IgD-negative memory B cell (primary cell): ENCODE measurements around the gene SAA1. TPM values are rescaled to one million over a fixed set of nuclear protein-coding genes. Genes with fewer than 3 reads are reported as not detected.
"Not testable (repeated sequence)": the region's sequence is repeated elsewhere in the genome, so short reads cannot be mapped to it uniquely, and the experiment has no call there.

ENCODE experiments used
- H3K27ac Mint-ChIP-seq, 3 donors: one replicate each; pipeline ENCODE4 v1.8.0; 2020 to 2022; ENCODE audit warnings: mild to moderate bottlenecking in 3 of 3, mixed read lengths in 3 of 3, moderate library complexity in 1 of 3
- H3K27me3 Mint-ChIP-seq: one replicate; pipeline ENCODE4 v1.8.0; 2021; ENCODE audit warnings: mixed read lengths
- H3K36me3 Mint-ChIP-seq: one replicate; pipeline ENCODE4 v1.8.0; 2020; ENCODE audit warnings: mild to moderate bottlenecking, mixed read lengths
- H3K4me1 Mint-ChIP-seq, 3 donors: one replicate each; pipeline ENCODE4 v1.8.0; 2020 to 2022; ENCODE audit warnings: mixed read lengths in 3 of 3, mild to moderate bottlenecking in 1 of 3
- H3K4me3 Mint-ChIP-seq, 4 donors: one replicate each; pipeline ENCODE4 v1.8.0; 2020 to 2022; ENCODE audit warnings: mild to moderate bottlenecking in 4 of 4, mixed read lengths in 4 of 4, moderate library complexity in 3 of 4
- H3K9me3 Mint-ChIP-seq, 3 donors: one replicate each; pipeline ENCODE4 v1.8.0; 2020 to 2021; ENCODE audit warnings: mixed read lengths in 3 of 3, mild to moderate bottlenecking in 1 of 3
- polyA plus RNA-seq: library from polyadenylated mRNA; unstranded; fragments of 300-500 nt; fragmentation: Illumina TruSeq; gene quantifications from one replicate; pipeline ENCODE4 v1.2.3, GENCODE V29; 2021

SAA1 gene
- polyA plus RNA-seq, 1 donor from 2014 or later = not detected

DNA sequence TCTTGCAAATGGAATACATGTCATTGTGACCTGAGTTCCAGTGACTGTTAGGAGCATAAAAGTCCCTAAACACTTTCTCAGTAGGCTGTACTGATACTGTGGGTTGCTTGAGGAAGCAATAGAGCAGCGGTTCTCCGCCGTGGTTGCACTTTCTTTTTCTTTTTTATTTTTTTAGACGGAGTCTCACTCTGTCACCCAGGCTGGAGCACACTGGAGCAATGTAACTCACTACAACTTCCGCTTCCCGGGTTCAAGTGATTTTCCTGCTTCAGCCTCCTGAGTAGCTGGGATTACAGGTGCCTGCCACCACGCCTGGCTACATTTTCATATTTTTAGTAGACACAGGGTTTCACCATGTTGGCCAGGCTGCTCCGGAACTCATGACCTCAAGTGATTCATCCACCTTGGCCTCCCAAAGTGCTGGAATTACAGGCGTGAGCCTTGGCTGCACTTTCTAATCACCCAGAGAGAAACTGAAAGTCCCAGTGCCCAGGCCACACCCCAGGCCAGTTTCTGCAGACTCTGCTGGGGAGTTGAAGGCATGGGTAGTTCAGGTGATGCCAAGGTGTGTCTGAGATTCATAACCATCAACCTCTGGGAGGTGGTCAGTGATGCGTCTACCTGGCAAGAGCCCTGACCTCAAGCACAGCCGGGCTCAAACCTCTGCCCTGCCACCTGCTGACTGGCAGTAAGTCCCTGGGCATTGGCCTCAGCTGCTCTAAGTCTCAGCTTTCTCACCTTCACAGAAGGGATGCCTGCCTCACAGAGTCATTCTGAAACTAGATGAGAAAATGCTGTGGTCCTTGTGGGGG lies 19.5 kb upstream of the SAA1 start:
- peaks cover 6 to 14% (median 6%) of the 10 kb centered on the region in 3 donors for H3K4me1 Mint-ChIP-seq
- H3K4me3 Mint-ChIP-seq = peak overlapping the region; percentile 80 to 93 (median 90)
- H3K27me3 Mint-ChIP-seq, H3K9me3 Mint-ChIP-seq, H3K36me3 Mint-ChIP-seq: not testable (repeated sequence)
- H3K27ac Mint-ChIP-seq = peak overlapping the region; percentile 65 to 93 (median 89)

DNA sequence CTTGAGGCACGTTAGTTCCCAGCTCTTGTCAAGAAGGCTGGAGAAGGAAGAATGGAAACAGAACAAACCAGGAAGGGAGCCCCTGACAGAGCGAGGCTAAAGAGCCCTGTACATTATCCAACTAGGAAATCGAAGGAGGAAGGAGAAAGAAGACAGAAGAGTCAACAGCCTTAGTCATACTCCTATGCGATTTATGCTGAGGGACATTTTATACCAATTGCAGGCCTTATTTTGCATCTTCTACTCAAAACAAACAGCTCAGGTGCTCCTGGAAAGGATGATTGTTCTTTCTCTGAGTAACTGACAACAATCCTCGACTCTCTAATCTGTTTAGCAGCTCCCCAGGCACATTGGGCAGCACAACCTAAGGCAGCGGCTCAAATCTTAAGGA lies 18.9 kb upstream of the SAA1 start:
- Mint-ChIP-seq H3K4me3 (peak overlapping the region; percentile 80 to 93 (median 89)), H3K4me1 (peaks cover 6 to 14% (median 6%) of the 10 kb centered on the region in 3 donors), H3K27ac (peak overlapping the region in 1 of 3 donors; percentile 89)
- H3K9me3 Mint-ChIP-seq, H3K27me3 Mint-ChIP-seq, H3K36me3 Mint-ChIP-seq: not testable (repeated sequence)

DNA sequence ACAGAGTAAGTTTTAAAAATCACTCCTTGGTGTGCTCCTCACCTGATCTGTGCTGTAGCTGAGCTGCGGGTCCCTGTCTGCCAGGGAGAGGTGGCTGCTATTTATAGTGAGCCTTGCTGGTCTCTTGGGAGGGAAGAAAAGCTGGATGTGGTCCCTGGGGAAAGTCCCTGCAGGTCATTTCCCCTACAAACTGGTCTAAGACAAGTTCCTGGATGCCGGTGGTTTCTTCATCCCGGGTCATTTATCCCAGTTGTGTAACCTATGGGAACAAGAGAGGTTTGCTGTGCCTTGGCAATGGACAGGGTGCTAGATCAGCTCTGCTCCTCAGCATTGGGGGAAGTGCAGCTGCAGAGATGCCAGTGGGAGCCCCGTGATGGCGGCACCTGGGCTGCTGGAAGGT lies 17.5 kb upstream of the SAA1 start, which contains the start of gene SAA2:
Gene SAA2, minus strand, starts transcription at position 108 of the 400 bp plus-strand sequence. CDS start 657 bp downstream, outside the sequence.
- Mint-ChIP-seq H3K36me3 (peaks cover 4% of the 10 kb centered on the region), H3K4me3 (no peak within 1 kb of the TSS), H3K27ac (no peak within 1 kb of the TSS), H3K9me3 (no peaks in the 10 kb centered on the region), H3K4me1 (peaks cover 6 to 14% (median 6%) of the 10 kb centered on the region in 3 donors), H3K27me3 (no peaks in the 10 kb centered on the region)

DNA sequence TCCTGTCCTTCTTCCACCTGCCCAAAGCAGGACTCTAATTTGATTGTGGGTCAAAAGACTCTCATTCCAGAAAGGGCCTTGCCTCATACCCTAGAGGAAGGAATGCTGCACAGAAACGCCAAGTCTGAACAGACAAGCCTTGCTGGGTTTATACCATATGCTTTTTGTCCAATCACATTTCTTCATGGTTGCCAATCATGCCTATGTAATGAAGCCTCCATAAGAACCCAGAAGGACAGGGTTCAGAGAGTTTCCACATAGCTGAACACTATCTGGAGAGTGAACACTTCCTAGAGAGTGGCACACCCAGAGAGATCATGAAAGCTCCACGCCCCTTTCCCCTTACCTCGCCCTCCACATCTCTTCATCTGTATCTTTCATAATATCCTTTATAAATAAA lies 12.8 kb upstream of the SAA1 start:
- Mint-ChIP-seq H3K4me3 (no peak overlapping the region), H3K27me3 (peaks cover 7% of the 10 kb centered on the region), H3K4me1 (no peaks in the 10 kb centered on the region), H3K36me3 (no peaks in the 10 kb centered on the region), H3K9me3 (no peaks in the 10 kb centered on the region), H3K27ac (no peak overlapping the region)

DNA sequence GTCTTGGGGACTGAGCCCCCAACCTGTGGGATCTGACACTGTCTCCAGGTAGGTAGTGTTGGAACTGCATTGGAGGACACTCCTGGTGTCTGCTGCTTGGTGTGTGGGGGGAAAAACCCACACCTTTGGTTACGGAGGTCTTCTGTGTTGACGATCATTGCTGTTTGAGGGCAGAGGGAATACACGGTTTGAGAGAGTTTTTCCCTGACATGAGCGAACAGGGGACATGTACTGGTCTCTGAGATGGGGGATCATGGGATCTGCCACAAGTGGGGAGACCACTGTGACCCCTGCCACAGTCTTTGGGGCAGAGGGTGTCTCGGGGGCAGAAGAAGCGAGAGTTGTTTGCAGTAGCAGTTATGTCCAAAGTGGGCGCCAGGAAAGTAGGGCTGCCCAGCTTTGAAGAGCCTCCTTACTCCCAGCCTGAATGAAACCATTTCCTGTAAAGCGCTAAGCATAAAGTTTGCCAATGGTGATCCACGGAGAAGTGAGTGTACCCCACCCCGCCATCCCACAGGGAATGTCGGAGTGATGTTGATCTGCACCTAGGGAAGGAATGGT lies 12.2 kb upstream of the SAA1 start:
- H3K27me3 Mint-ChIP-seq = peaks cover 7% of the 10 kb centered on the region
- H3K4me1 Mint-ChIP-seq = no peaks in the 10 kb centered on the region
- no peaks in the 10 kb centered on the region for H3K36me3 Mint-ChIP-seq
- no peaks in the 10 kb centered on the region for H3K9me3 Mint-ChIP-seq
- no peak overlapping the region for H3K27ac Mint-ChIP-seq
- H3K4me3 Mint-ChIP-seq = no peak overlapping the region

DNA sequence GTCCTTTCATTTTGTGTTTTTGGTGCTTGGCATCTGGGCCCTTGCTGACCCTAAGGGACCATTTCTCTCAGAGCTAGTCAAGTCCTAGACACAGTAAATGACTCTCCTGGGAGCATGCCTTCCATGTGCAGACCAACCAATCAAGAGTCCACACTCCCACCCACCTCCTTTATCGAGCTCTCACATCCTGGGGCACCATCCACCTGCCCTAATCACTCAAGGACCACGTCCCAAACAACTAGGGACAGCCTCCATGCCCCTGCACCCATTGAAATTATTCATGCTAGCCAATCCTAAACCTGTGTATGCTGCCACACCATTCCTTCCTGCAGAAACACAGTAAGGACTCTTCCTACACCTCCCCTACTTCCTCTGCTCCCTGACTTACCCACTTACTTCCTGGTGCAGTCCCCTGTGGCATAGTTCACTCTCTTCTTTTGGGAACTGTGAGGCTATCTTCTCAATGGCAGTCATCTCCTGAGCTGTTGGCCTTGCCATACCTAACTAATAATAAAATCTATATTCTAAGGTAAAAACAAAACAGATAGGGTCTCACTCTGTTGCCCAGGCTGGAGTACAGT lies 11.2 kb upstream of the SAA1 start:
- Mint-ChIP-seq H3K4me3 (no peak overlapping the region), H3K9me3 (no peaks in the 10 kb centered on the region), H3K27me3 (peaks cover 7% of the 10 kb centered on the region), H3K27ac (peak overlapping the region in 1 of 3 donors; percentile 52), H3K36me3 (no peaks in the 10 kb centered on the region), H3K4me1 (no peaks in the 10 kb centered on the region)

DNA sequence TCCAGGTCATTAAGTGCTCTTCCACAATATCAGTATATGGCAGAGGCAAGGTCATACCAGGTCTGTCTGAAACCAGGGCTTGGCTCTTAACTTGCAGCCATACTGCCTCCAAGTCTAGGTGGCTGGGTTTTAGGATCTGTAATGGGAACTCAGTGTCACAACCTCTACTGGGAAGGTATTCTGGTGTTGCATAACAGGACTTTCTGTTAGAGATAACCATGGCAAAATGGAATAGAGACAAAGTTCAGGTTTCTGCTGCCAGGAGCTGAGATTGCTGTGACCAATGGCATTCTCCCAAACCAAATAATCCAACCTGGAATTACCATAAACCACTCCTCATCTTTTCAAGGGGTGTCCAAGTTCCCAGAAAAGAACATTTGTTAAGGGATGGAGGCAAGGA lies 6.8 kb upstream of the SAA1 start:
- H3K9me3 Mint-ChIP-seq = no peaks in the 10 kb centered on the region

DNA sequence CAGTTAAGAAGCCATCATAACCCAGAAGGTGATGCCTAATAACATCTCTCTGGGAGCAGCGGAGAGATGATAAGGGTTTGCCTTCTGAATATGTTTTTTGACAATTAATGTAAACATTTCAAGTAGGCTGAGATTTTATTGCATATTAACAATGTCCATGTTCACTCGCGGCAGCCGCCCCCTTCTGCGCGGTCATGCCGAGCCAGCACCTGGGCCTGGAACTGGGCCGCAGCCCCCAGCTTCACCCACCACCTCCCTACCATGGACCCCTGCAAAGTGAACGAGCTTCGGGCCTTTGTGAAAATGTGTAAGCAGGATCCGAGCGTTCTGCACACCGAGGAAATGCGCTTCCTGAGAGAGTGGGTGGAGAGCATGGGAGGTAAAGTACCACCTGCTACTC lies 4.3 kb upstream of the SAA1 start:
- no peaks in the 10 kb centered on the region for H3K36me3 Mint-ChIP-seq
- H3K27me3 Mint-ChIP-seq = peaks cover 2% of the 10 kb centered on the region
- H3K27ac Mint-ChIP-seq = no peak overlapping the region
- H3K4me3 Mint-ChIP-seq = no peak overlapping the region
- peaks cover 0 to 12% (median 6%) of the 10 kb centered on the region in 3 donors for H3K4me1 Mint-ChIP-seq
- no peaks in the 10 kb centered on the region for H3K9me3 Mint-ChIP-seq

More for the DNA sequence above, 6.8 kb upstream of the SAA1 start:
- H3K36me3 Mint-ChIP-seq = no peaks in the 10 kb centered on the region
- H3K27me3 Mint-ChIP-seq = peaks cover 7% of the 10 kb centered on the region
- H3K4me3 Mint-ChIP-seq = no peak overlapping the region
- H3K27ac Mint-ChIP-seq = no peak overlapping the region
- peaks cover 0 to 6% (median 2%) of the 10 kb centered on the region in 3 donors for H3K4me1 Mint-ChIP-seq

DNA sequence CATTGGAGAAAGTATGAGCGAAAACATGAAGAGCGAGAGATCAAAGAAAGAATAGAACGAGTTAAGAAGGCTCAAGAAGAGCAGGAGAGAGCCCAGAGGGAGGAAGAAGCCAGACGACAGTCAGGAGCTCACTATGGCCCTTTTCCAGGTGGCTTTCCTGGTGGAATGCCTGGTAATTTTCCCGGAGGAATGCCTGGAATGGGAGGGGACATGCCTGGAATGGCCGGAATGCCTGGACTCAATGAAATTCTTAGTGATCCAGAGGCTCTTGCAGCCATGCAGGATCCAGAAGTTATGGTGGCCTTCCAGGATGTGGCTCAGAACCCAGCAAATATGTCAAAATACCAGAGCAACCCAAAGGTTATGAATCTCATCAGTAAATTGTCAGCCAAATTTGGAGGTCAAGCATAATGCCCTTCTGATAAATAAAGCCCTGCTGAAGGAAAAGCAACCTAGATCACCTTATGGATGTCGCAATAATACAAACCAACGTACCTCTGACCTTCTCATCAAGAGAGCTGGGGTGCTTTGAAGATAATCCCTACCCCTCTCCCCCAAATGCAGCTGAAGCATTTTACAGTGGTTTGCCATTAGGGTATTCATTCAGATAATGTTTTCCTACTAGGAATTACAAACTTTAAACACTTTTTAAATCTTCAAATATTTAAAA lies 3.2 kb upstream of the SAA1 start:
- not testable (repeated sequence) for H3K36me3 Mint-ChIP-seq, H3K27ac Mint-ChIP-seq, H3K27me3 Mint-ChIP-seq, H3K9me3 Mint-ChIP-seq, H3K4me3 Mint-ChIP-seq
- peaks cover 0 to 16% (median 10%) of the 10 kb centered on the region in 3 donors for H3K4me1 Mint-ChIP-seq

DNA sequence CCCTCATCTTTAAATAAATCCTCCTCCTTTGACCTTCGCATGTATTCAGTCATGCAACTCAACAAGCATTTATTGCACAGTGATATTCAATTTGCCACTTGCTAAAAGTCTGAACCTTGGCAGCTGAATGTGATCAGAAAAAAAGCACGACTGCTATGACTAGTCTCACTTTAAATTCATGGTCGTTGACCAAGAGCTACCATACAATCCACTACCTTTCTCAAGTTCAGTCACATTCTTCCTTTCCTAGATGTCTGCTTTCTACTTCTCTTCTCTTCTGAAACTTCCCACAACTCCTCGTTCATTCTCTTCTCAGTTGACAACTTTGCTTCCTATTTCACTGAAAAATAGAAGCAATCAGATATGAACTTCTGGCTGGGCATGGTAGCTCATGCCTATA lies 2.0 kb upstream of the SAA1 start:
- Mint-ChIP-seq H3K27me3 (no peaks in the 10 kb centered on the region), H3K9me3 (no peaks in the 10 kb centered on the region), H3K4me3 (peak overlapping the region in 1 of 4 donors; percentile 12), H3K4me1 (peaks cover 5 to 21% (median 15%) of the 10 kb centered on the region in 3 donors), H3K27ac (no peak overlapping the region), H3K36me3 (no peaks in the 10 kb centered on the region)

DNA sequence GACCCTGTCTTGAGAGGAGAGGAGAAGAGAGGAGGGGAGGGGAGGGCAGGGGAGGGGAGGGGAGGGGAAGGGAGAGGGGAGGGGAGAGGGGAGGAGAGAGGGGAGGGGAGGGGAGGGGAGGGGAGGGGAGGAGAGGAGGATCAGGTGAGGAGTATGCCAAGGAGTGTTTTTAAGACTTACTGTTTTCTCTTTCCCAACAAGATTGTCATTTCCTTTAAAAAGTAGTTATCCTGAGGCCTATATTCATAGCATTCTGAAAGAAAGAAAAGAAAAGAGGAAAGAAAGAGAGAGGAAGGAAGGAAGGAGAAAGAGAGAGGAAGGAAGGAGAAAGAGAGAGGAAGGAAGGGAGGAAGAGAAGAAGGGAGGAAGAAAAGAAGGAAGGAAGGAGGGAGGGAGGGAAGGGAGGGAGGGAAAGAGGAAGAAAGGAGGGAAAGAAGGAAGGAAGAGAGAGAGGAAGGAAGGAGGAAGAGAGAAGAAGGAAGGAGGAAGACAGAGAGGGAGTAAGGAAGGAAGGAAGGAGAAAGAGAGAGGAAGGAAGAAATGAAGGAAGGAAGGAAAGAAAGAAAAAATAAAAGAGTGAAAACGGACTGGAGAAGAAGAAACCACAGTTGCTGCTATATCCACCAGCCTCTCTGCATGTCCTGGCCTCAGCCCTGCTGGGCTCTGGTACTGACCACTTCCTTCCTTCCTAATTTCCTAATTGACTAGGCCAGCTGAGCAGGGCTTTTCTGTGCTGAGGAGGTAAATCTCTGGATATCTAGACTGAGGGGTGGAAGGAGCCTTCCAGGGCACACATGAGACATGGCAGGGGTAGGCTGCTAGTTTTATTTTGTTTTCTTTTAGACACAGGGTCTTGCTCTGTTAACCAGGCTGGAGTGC lies 1.1 kb upstream of the SAA1 start:
- no peaks in the 10 kb centered on the region for H3K27me3 Mint-ChIP-seq
- H3K27ac Mint-ChIP-seq = peak overlapping the region in 1 of 3 donors; percentile 42
- peak overlapping the region in 1 of 4 donors; percentile 38 for H3K4me3 Mint-ChIP-seq
- no peaks in the 10 kb centered on the region for H3K9me3 Mint-ChIP-seq
- H3K36me3 Mint-ChIP-seq = no peaks in the 10 kb centered on the region
- H3K4me1 Mint-ChIP-seq = peaks cover 5 to 21% (median 15%) of the 10 kb centered on the region in 3 donors

DNA sequence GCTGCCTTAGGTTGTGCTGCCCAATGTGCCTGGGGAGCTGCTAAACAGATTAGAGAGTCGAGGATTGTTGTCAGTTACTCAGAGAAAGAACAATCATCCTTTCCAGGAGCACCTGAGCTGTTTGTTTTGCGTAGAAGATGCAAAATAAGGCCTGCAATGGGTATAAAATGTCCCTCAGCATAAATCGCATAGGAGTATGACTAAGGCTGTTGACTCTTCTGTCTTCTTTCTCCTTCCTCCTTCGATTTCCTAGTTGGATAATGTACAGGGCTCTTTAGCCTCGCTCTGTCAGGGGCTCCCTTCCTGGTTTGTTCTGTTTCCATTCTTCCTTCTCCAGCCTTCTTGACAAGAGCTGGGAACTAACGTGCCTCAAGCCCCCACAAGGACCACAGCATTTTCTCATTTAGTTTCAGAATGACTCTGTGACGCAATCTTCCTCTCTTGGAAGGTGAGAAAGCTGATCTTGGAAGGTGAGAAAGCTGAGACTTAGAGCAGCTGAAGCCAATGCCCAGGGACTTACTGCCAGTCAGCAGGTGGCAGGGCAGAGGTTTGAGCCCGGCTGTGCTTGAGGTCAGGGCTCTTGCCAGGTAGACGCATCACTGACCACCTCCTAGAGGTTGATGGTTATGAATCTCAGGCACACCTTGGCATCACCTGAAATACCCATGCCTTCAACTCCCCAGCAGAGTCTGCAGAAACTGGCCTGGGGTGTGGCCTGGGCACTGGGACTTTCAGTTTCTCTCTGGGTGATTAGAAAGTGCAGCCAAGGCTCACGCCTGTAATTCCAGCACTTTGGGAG lies 1.5 kb downstream of the SAA1 start:
- H3K27ac Mint-ChIP-seq = peak overlapping the region; percentile 71 to 96 (median 89)
- not testable (repeated sequence) for H3K27me3 Mint-ChIP-seq

DNA sequence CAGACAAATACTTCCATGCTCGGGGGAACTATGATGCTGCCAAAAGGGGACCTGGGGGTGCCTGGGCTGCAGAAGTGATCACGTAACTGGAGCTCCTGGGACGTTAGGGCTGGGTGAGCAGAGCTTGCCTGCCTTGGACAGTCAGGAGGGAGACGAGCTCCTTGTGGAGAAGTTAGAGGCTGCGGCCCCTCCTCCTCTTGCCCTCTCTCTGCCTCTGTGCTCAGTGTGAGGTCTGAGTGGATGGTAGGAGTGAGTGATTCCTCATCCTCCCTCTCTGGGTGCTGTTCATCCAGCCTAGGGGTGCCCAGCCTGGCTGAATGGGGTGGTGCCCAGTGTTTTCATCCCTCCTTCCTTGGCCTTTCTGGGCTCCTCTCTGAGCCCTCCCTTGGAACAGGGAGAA lies 3.2 kb downstream of the SAA1 start:
- H3K9me3 Mint-ChIP-seq, H3K27ac Mint-ChIP-seq, H3K4me3 Mint-ChIP-seq, H3K27me3 Mint-ChIP-seq: not testable (repeated sequence)
- Mint-ChIP-seq H3K36me3 (peaks cover 19% of the 10 kb centered on the region), H3K4me1 (peaks cover 9 to 19% (median 10%) of the 10 kb centered on the region in 3 donors)

More for the DNA sequence above, 1.5 kb downstream of the SAA1 start:
- peaks cover 10 to 21% (median 15%) of the 10 kb centered on the region in 3 donors for H3K4me1 Mint-ChIP-seq
- not testable (repeated sequence) for H3K9me3 Mint-ChIP-seq
- H3K4me3 Mint-ChIP-seq = peak overlapping the region; percentile 78 to 94 (median 88)
- peaks cover 13% of the 10 kb centered on the region for H3K36me3 Mint-ChIP-seq
